ENCODE measurements around the gene INPP5E.

INPP5E gene

DNA sequence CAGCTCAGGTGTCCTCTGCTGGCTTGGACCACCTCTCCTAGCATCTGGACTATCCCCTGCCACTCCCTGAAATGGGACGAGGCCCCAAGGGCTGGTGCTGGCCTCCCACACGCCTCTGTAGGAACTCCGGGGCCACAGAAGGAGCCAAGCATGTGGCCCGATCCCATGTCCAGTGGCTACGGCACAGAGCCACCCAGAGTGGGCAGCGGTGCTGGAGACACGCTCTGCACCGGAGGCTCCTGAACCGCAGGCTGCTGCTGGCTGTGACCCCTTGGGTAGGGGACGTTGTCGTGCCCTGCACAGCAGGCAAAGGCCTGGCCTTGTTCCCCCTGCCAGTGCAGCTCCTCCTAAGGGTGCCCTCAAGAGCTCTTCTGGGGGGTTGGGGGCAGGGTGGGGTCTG, 59.8 kb downstream of the INPP5E start:
- Histone ChIP-seq H4K20me1 (ENCODE audit: control insufficient read depth, insufficient read depth, low read depth, low read length) (no peaks in the 10 kb centered on the region), H3K4me1 (ENCODE audit: control insufficient read depth, low read length) (no peaks in the 10 kb centered on the region), H3K27me3 (ENCODE audit: control insufficient read depth, low read length) (no peaks in the 10 kb centered on the region), H3K36me3 (ENCODE audit: control insufficient read depth, low read length) (peaks cover 83% of the 10 kb centered on the region), H3K4me2 (ENCODE audit: low read length) (no peak overlapping the region), H3K79me2 (ENCODE audit: control insufficient read depth, low read length) (no peaks in the 10 kb centered on the region), H3K9me2 (replicated peaks; ENCODE audit: control insufficient read depth, low read length) (no peaks in the 10 kb centered on the region), H3K9me3 (ENCODE audit: control insufficient read depth, insufficient read depth, low read length) (no peaks in the 10 kb centered on the region), H3K27ac (ENCODE audit: low read depth, low read length) (no peak overlapping the region), H3F3A (ENCODE audit: control insufficient read depth, insufficient read depth) (no peaks in the 10 kb centered on the region), H3K4me3 (ENCODE audit: low read length) (no peak overlapping the region)
- no peak for TF ChIP-seq CTCF (IDR thresholded peaks at IDR 0.05; ENCODE audit: low read depth, low read length, poor library complexity, severe bottlenecking)
- no peak for TF ChIP-seq EZH2phosphoT487 (IDR thresholded peaks at IDR 0.05; ENCODE audit: borderline replicate concordance, low read length)

DNA sequence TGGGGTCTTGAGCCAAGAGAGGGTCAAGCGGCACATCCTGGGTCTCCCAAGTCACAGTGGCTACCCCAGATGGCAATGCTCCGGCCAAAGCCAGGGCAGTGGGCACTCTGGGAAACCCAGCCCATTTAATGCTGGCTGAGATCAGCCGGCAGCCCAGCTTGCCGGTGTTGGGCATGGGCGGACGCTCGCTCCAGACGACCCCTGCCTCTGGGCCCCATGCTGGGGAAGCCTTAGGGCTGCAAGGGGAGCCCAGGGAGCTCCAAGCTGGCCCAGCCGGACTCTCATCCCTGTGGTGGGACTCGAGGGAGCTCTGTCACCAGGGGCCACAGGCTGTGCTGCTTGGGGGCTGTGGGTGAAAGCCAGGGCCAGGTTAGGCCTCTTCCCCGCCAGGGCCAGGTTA, 60.2 kb downstream of the INPP5E start:
- no peak overlapping the region for H3K4me2 ChIP-seq (ENCODE audit: low read length)
- no peaks in the 10 kb centered on the region for H3F3A ChIP-seq (ENCODE audit: control insufficient read depth, insufficient read depth)
- no peak for TF ChIP-seq EZH2phosphoT487 (IDR thresholded peaks at IDR 0.05; ENCODE audit: borderline replicate concordance, low read length)
- no peak for TF ChIP-seq CTCF (IDR thresholded peaks at IDR 0.05; ENCODE audit: low read depth, low read length, poor library complexity, severe bottlenecking)
- H3K36me3 ChIP-seq (ENCODE audit: control insufficient read depth, low read length) = peaks cover 79% of the 10 kb centered on the region
- H3K9me3 ChIP-seq (ENCODE audit: control insufficient read depth, insufficient read depth, low read length) = no peaks in the 10 kb centered on the region
- H3K27me3 ChIP-seq (ENCODE audit: control insufficient read depth, low read length) = no peaks in the 10 kb centered on the region
- no peaks in the 10 kb centered on the region for H3K4me1 ChIP-seq (ENCODE audit: control insufficient read depth, low read length)
- H3K9me2 ChIP-seq (replicated peaks; ENCODE audit: control insufficient read depth, low read length) = no peaks in the 10 kb centered on the region
- no peak overlapping the region for H3K4me3 ChIP-seq (ENCODE audit: low read length)
- H3K27ac ChIP-seq (ENCODE audit: low read depth, low read length) = no peak overlapping the region
- H3K79me2 ChIP-seq (ENCODE audit: control insufficient read depth, low read length) = no peaks in the 10 kb centered on the region
- H4K20me1 ChIP-seq (ENCODE audit: control insufficient read depth, insufficient read depth, low read depth, low read length) = no peaks in the 10 kb centered on the region

DNA sequence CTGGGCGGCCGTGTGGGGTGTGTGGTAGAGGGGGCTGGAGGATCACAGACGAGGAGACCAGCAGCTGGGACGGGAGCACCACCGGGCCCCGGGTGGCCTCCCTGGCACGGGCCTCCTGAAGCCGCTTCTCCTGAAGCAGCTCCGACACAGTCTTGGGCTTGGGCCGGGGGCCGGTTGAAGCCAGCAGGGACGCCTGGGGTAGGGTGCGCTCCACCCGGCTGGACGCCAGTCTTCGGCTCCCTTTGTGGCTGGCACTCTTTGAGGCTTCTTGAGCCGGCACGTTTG, 60.7 kb downstream of the INPP5E start:
- Histone ChIP-seq H3K36me3 (ENCODE audit: control insufficient read depth, low read length) (peaks cover 75% of the 10 kb centered on the region), H3K9me2 (replicated peaks; ENCODE audit: control insufficient read depth, low read length) (no peaks in the 10 kb centered on the region), H3K4me2 (ENCODE audit: low read length) (no peak overlapping the region), H3K4me3 (ENCODE audit: low read length) (no peak overlapping the region), H4K20me1 (ENCODE audit: control insufficient read depth, insufficient read depth, low read depth, low read length) (no peaks in the 10 kb centered on the region), H3K27ac (ENCODE audit: low read depth, low read length) (no peak overlapping the region), H3F3A (ENCODE audit: control insufficient read depth, insufficient read depth) (no peaks in the 10 kb centered on the region), H3K27me3 (ENCODE audit: control insufficient read depth, low read length) (no peaks in the 10 kb centered on the region), H3K79me2 (ENCODE audit: control insufficient read depth, low read length) (no peaks in the 10 kb centered on the region), H3K9me3 (ENCODE audit: control insufficient read depth, insufficient read depth, low read length) (no peaks in the 10 kb centered on the region), H3K4me1 (ENCODE audit: control insufficient read depth, low read length) (no peaks in the 10 kb centered on the region)
- no peak for TF ChIP-seq CTCF (IDR thresholded peaks at IDR 0.05; ENCODE audit: low read depth, low read length, poor library complexity, severe bottlenecking)
- no peak for TF ChIP-seq EZH2phosphoT487 (IDR thresholded peaks at IDR 0.05; ENCODE audit: borderline replicate concordance, low read length)
